SU-DHL-6 (cell line): ENCODE data around the gene MAML3.

ENCODE experiments used
- H2AFZ ChIP-seq: fragments of 200-600 bp; sonication (generic); 2 replicates; pipeline ENCODE4 v1.6.1; 2014; ENCODE audit warnings: low read depth, mild to moderate bottlenecking, moderate library complexity, mixed read lengths, antibody characterized with exemption, low read length; ENCODE audit not compliant: severe bottlenecking
- H3F3A ChIP-seq: fragments of 200-600 bp; shearing (Covaris generic); 2 replicates; pipeline ENCODE4 v1.6.0; 2016; ENCODE audit warnings: antibody characterized with exemption, mild to moderate bottlenecking; ENCODE audit not compliant: insufficient read depth
- H3K27ac ChIP-seq: fragments of 200-600 bp; sonication (generic); 2 replicates; pipeline ENCODE4 v1.5.1; 2016; ENCODE audit warnings: low read depth, mild to moderate bottlenecking, low read length, moderate library complexity, mixed read lengths
- H3K27me3 ChIP-seq: fragments of 200-600 bp; sonication (generic), shearing (Covaris generic); 2 replicates; pipeline ENCODE4 v1.6.0; 2014; ENCODE audit warnings: mild to moderate bottlenecking, low read length
- H3K36me3 ChIP-seq: fragments of 200-600 bp; sonication (generic); 2 replicates; pipeline ENCODE4 v1.6.1; 2014; ENCODE audit warnings: mild to moderate bottlenecking, low read length, mixed read lengths
- H3K4me2 ChIP-seq: fragments of 300-600, 200-600 bp; shearing (Covaris generic), sonication (generic); 2 replicates; pipeline ENCODE4 v1.6.0; 2014; ENCODE audit warnings: low read length, low read depth, mild to moderate bottlenecking; ENCODE audit not compliant: poor library complexity, severe bottlenecking
- H3K4me3 ChIP-seq: fragments of 200-600 bp; sonication (generic); 2 replicates; pipeline ENCODE4 v1.5.1; 2014; ENCODE audit warnings: antibody characterized with exemption, low read length, mild to moderate bottlenecking, mixed read lengths; ENCODE audit not compliant: insufficient read depth, poor library complexity, severe bottlenecking
- H3K79me2 ChIP-seq: fragments of 200-600 bp; sonication (generic); 2 replicates; pipeline ENCODE4 v1.6.1; 2014; ENCODE audit warnings: mild to moderate bottlenecking, low read length, moderate library complexity; ENCODE audit not compliant: insufficient read depth
- H3K9ac ChIP-seq: fragments of 200-600 bp; sonication (generic); 2 replicates; pipeline ENCODE4 v1.7.0; 2014; ENCODE audit warnings: mild to moderate bottlenecking, low read length
- H3K9me2 ChIP-seq: fragments of 200-600 bp; sonication (generic); replicated peaks from 2 replicates; pipeline ENCODE4 v1.6.1; 2014; ENCODE audit warnings: low read length; ENCODE audit not compliant: insufficient read depth
- H3K9me3 ChIP-seq: fragments of 200-600 bp; sonication (generic); 2 replicates; pipeline ENCODE4 v1.6.1; 2014; ENCODE audit warnings: low read length, mixed read lengths; ENCODE audit not compliant: insufficient read depth
- H4K20me1 ChIP-seq: fragments of 200-600 bp; sonication (generic); 2 replicates; pipeline ENCODE4 v1.6.1; 2014; ENCODE audit warnings: low read depth, mild to moderate bottlenecking, antibody characterized with exemption, low read length, moderate library complexity, mixed read lengths
- CTCF ChIP-seq: fragments of 200-600 bp; sonication (generic); IDR thresholded peaks from one replicate; pipeline ENCODE4 v1.5.1; 2017; ENCODE audit warnings: antibody characterized with exemption, mild to moderate bottlenecking, low read length, moderate library complexity; ENCODE audit not compliant: insufficient read depth, poor library complexity, severe bottlenecking
- EZH2phosphoT487 ChIP-seq: fragments of 200-600 bp; sonication (generic), shearing (Covaris generic); conservative IDR thresholded peaks from 2 replicates; pipeline ENCODE4 v1.6.1; 2018; ENCODE audit warnings: mild to moderate bottlenecking, antibody characterized with exemption, low read length, moderate library complexity, mixed read lengths

The MAML3 gene

GRCh38 chr4:140047017-140047640 lies 106.9 kb downstream of the MAML3 start:
- no peaks in the 10 kb centered on the region for H3K9me3 ChIP-seq
- no peaks in the 10 kb centered on the region for H3K36me3 ChIP-seq
- H3K4me3 ChIP-seq = no peak overlapping the region
- H3K9me2 ChIP-seq = no peaks in the 10 kb centered on the region
- H3K79me2 ChIP-seq = no peaks in the 10 kb centered on the region
- no peaks in the 10 kb centered on the region for H3F3A ChIP-seq
- no peak overlapping the region for H3K27ac ChIP-seq
- H3K27me3 ChIP-seq = no peaks in the 10 kb centered on the region
- no peak overlapping the region for H3K4me2 ChIP-seq
- no peaks in the 10 kb centered on the region for H4K20me1 ChIP-seq
- no peak overlapping the region for H2AFZ ChIP-seq
- no peak for TF ChIP-seq EZH2phosphoT487
- TF ChIP-seq CTCF = no peak
- no peak overlapping the region for H3K9ac ChIP-seq

- H3K4me2 ChIP-seq = no peak overlapping the region
These were observed 107.4 kb downstream of the MAML3 start for GRCh38 chr4:140046543-140046942.

GRCh38 chr4:140046016-140046415 lies 108.0 kb downstream of the MAML3 start:
- no peak overlapping the region for H3K4me3 ChIP-seq
- H3K27ac ChIP-seq = no peak overlapping the region
- no peaks in the 10 kb centered on the region for H3K9me3 ChIP-seq
- no peak overlapping the region for H2AFZ ChIP-seq
- H3K27me3 ChIP-seq = no peaks in the 10 kb centered on the region
- H3F3A ChIP-seq = no peaks in the 10 kb centered on the region
- no peaks in the 10 kb centered on the region for H3K79me2 ChIP-seq
- no peaks in the 10 kb centered on the region for H3K36me3 ChIP-seq
- no peak for TF ChIP-seq EZH2phosphoT487
- TF ChIP-seq CTCF = no peak
- H3K9ac ChIP-seq = no peak overlapping the region
- no peaks in the 10 kb centered on the region for H4K20me1 ChIP-seq
- no peaks in the 10 kb centered on the region for H3K9me2 ChIP-seq
- H3K4me2 ChIP-seq = no peak overlapping the region

More at GRCh38 chr4:140046543-140046942, 107.4 kb downstream of the MAML3 start:
- Histone ChIP-seq H3K79me2 (no peaks in the 10 kb centered on the region), H3K4me3 (no peak overlapping the region), H3K9ac (no peak overlapping the region), H4K20me1 (no peaks in the 10 kb centered on the region), H3K27ac (no peak overlapping the region), H3K36me3 (no peaks in the 10 kb centered on the region), H2AFZ (no peak overlapping the region), H3F3A (no peaks in the 10 kb centered on the region), H3K27me3 (no peaks in the 10 kb centered on the region), H3K9me2 (no peaks in the 10 kb centered on the region), H3K9me3 (no peaks in the 10 kb centered on the region)
- TF ChIP-seq EZH2phosphoT487 (no peak), CTCF (no peak)
